Measurements from ENCODE around the gene GNPDA1.
A peak's percentile ranks its signal among the peaks of the same experiment; 100 is the strongest.

Gene GNPDA1

GRCh38 chr5:142020122-142020659 is 7.4 kb upstream of the GNPDA1 start:
- DNase-seq = no peak

DNA sequence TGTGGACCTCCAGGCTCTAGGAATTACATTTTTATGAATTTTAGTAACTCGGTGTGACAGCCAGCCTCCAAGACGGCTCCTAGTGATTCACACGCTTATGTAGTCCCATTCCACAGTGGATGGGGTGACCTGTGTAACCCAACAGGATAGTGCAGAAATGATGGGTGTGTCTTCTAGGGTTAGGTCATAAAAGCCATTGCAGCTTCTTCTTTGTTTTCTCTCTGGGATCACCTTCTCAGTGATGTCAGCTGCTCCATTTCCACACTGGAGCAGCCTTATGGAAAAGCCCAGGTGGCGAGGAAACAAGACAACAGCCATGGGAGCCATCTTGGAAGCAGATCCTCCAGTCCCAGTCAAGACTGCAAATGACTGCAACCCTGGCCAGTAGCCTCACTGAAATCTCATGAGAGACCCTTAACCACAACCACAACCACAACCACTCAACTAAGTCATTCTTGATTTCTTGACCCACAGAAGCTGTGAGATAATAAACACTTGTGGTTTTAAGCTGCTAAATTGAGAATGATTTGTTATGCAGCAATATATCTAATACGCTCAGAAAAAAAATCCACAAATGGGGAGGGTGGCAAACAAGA is 5.1 kb upstream of the GNPDA1 start:
- DNase-seq = no peak

- DNase-seq = no peak
Measured at GRCh38 chr5:142016556-142016955, 3.7 kb upstream of the GNPDA1 start.

- DNase-seq = no peak
Measured at GRCh38 chr5:142015781-142016533, 3.1 kb upstream of the GNPDA1 start.

GRCh38 chr5:142014911-142015584 is 2.2 kb upstream of the GNPDA1 start:
- peak; percentile 24 for DNase-seq

DNA sequence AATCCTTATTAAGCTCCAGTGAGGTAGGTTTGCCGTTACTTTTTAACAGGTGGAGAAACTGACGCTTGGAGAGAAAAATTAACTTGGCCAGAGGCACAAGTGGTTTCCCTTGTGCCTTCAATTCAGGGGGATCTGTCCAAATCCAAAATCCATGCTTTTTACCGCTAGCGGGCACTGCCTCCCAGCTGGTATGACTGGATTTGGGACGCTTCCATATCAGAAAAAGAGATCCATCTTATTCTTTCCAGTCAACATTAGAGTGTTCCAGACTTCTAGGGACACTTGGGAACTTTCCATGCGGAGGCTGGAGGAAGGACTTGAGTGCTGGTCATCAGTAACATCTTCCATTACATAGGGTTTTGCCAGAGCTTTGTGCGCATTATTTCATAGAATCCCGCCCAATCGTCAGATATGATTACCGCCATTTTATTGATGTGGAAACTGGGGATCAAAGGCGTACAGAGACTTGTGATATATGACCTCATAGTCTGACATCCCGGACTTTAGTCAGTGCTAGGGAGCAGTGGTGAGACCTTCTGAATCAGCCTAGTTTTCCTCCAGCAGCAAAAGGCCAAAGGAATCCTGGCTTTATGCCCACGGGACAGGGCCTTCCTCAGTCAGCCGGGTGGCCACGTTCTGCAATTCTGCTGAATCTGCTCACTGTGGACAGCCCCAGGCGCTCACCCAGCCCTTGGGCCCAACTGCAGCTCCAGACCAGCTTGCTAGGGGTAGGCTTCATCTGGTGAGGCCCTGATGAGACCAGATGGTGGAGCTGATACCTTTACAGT is 1.1 kb upstream of the GNPDA1 start:
- DNase-seq = no peak

GRCh38 chr5:142012186-142012785 is 541 bp downstream of the GNPDA1 start:
- DNase-seq = peak; percentile 1

- no peak for DNase-seq
Measured at GRCh38 chr5:142011572-142012185, 1.1 kb downstream of the GNPDA1 start.

DNA sequence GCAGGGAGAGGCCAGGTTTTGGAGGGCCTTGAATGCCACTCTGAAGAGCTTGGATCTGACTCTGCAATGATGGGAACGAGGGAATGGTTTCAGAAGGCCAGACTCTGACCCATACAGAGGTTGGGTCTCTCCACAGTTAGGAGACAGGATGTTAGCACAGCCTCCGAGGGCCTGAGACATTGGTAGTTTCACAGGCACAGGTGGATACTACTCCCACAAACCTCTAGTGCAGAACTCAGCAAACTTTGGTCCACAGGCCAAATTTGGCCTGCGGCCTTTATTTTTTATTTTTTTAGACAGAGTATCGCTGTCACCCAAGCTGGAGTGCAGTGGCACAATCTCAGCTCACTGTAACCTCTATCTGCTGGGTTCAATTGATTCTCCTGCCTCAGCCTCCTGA is 2.9 kb downstream of the GNPDA1 start:
- DNase-seq = no peak

DNA sequence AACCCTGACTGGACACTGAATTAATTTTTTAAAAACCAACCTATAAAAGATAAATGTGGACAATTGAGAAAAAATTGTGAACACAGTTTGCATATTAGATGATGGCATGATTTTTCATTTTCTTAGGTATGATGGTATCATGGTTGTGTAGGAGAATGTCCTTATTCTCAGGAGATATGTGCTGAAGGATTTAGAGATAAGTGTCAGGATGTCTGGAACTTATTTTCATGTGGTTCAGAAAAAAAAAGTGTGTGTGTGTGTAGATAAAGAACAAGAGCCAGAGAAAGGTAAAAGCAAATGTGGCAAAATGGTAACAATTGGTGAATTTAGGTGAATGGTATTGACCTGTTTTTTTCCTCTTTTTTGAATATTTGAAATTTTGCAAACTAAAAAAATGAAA is 4.0 kb downstream of the GNPDA1 start:
- no peak for DNase-seq

DNA sequence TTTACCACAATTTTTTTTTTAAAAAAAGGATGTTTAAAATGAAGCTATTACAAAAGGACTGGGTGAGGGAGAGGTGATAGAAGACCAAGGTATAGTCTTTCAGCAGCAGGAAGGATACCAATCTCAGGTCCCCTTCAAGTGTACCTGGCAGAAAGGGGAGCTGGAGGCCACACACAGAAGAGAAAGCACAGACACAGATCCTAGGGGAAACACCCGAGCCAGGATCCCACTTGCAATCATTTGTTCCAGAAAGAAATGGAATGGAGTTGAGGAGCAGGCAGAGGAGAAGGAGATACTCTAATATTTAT is 5.6 kb downstream of the GNPDA1 start:
- DNase-seq = no peak

DNA sequence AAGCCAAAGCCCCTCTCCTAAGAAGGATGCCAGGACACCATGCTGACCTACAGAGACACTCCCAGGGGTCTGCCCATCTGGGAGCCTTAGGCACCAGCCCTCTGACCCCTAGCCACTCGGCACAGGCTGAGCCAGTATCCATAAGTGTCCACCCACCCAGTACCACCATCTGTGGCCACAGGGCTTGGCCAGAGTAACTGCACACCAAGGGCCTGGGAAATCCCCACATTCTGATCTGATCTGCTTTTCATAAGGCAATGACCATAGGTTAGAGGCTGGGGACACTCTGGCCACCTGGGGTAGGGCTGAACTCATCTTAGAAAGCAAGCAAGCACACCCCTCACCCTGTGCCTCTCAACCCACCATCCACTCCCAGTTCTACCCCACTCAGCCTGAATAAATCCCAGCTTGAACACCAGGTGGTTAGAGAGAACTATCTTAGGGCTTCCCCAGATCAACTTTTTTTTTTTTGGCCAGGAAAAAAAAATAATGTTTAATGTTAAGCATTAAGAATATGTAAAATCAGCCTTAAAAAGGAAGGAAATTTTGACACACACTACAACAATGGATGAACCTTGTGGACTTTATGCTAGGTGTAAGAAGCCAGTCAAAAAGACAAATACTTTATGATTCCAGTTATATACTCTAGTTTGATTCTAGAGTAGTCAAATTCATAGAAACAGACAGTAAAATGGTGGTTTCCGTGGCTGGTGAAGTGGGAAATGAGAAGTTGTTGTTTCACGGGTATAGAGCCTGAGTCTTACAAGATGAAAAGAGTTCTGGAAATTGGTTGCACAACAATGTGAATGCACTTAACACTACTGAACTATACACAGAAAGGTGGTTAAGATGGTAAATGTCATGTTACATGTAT is 6.2 kb downstream of the GNPDA1 start:
- no peak for DNase-seq

- no peak for DNase-seq
Measured at GRCh38 chr5:142003266-142003800, 9.5 kb downstream of the GNPDA1 start.

DNA sequence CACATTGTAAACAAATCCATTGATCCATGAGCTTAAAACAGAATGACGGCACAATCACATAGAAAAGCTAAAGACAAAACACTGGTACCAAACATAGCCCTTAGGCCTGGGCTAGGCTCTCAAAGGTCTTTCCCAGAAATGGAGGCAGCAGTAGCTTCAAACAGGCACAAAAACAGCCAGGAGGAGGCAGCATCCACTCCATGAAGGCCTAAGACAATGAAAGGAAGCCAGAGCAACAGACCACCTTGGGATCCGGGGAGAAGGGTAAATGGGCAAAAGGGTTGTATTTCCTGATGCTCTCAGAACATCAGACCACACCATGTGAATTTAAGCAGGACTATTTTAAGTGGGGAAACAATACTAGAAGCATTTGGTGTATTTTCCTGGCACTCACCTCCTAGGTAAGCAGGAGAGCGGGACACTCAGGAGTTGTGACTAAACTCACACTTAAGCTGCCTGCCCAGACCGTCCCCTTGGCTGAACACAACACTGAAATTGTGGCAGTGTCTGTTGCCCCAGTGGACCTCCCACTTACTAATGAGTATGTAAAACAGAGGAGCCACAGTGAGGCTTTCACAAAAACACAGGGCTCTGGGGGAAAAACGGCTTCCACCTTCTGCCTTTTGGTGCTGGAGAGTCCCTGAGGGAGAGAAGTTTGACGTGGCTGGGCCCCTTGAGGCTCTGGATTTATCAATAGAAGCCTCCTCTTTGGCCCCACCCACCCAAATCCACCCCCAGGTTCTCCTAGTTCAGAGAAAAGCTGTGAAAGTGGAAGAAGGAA is 11.9 kb downstream of the GNPDA1 start:
- no peak for DNase-seq

DNA sequence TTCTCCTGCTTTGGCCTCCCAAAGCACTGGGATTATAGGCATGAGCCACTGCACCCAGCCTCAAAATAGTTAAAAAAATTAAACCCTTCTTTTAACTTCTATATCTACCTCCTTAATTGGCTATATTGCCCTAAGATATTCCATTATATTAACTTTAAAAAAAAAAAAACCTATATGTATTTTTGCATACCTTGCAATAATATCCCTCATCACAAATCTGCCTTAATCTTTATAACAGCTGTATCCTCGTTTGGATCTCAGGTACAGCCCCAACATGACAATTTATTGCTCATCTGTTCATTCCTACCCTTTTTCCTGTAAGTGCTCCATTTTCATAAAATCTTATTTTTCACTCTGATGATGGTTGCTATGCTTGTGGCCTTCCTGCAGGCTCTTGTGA is 12.7 kb downstream of the GNPDA1 start:
- DNase-seq = no peak

GRCh38 chr5:141997358-141997960 is 15.4 kb downstream of the GNPDA1 start:
- DNase-seq = no peak

DNA sequence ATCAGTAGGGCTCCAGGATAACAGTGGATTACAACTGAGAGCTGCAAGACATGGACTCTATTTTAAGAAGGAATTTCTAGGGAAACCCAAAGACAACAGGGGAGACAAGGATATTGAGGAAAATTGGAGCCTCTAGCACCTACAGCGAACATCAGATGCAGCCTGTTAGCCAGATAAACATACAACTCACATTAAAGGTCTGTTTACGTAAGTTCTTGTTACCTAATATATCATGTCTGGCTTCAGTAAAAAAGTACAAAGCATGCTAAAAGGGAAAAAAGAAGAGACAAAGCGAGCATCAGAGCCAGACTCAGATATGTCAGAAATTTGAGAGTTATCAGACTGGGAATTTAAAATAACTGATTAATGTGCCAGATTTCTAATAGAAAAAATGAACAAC is 17.2 kb downstream of the GNPDA1 start:
- DNase-seq = no peak

DNA sequence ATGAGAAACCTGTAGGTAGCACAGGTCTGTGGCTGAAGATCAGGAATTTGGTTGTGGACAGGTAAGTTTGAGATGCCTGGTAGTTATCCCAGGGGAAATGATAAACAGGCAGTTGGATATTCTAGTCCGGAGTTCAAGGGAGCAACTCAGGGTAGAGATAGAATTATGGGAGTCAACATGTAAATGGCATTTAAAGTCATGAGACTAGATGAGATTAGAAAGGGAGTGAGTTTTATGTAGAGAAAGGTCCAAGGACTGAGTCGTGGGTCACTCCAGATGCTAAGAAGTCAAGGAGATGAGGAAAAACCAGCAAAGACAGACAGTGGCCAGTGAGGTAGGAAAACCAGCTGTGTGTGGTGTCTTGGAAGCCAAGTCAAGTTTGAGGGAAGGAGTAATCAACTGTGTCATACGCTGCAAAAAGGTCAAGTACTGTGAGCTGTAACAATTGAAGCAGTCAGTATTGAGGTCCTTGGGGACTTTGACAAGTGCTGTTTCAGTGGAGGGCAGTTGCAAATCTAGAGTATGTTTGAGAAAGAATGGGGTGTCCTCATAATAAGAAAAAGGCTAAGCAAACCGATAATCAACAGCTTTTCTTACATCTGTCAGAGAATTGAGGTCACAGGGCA is 18.2 kb downstream of the GNPDA1 start:
- no peak for DNase-seq

GRCh38 chr5:141992349-141992963 is 20.4 kb downstream of the GNPDA1 start:
- peak; percentile 7 for DNase-seq

All from NCI-H446 treated with DMSO at 0.1 percent for 48 hours (cell line).